RWPE2 (cell line): ENCODE data around the gene KDM5A.
"Not testable (repeated sequence)": the region's sequence is repeated elsewhere in the genome, so short reads cannot be mapped to it uniquely, and the experiment has no call there.

Experiments
- ATAC-seq: fragments of 200-7000 bp; cut with Tn5 transposase; 3 replicates; pipeline ENCODE4 v1.9.1; 2021; ENCODE audit warnings: low read depth
- DNase-seq: peaks from one replicate; pipeline ENCODE4 v3.0.0-alpha.2; 2020; ENCODE audit warnings: low spot score
- H3K27ac ChIP-seq: fragments of 450-650 bp; 2 replicates; pipeline ENCODE4 v1.5.1; 2017; ENCODE audit warnings: mild to moderate bottlenecking; ENCODE audit not compliant: poor library complexity, severe bottlenecking
- H3K27me3 ChIP-seq: fragments of 250-450 bp; sonication (Bioruptor Pico); 2 replicates; pipeline ENCODE4 v1.5.1; 2021; ENCODE audit warnings: mild to moderate bottlenecking, moderate library complexity; ENCODE audit not compliant: insufficient read depth, poor library complexity, severe bottlenecking
- H3K36me3 ChIP-seq: fragments of 250-450 bp; sonication (Bioruptor Pico); 2 replicates; pipeline ENCODE4 v1.5.1; 2020; ENCODE audit warnings: low read depth, mild to moderate bottlenecking, moderate library complexity
- H3K4me1 ChIP-seq: fragments of 250-450 bp; sonication (Bioruptor Pico); 2 replicates; pipeline ENCODE4 v1.5.1; 2021; ENCODE audit warnings: mild to moderate bottlenecking, moderate library complexity; ENCODE audit not compliant: insufficient read depth, poor library complexity, severe bottlenecking
- H3K4me3 ChIP-seq: fragments of 250-450 bp; sonication (Bioruptor Pico); 2 replicates; pipeline ENCODE4 v1.5.1; 2021; ENCODE audit warnings: mild to moderate bottlenecking, moderate library complexity; ENCODE audit not compliant: severe bottlenecking
- H3K9me3 ChIP-seq: fragments of 250-450 bp; sonication (Bioruptor Pico); 2 replicates; pipeline ENCODE4 v1.5.1; 2021; ENCODE audit warnings: mild to moderate bottlenecking, moderate library complexity; ENCODE audit not compliant: severe bottlenecking
- CTCF ChIP-seq: fragments of 450-650 bp; IDR thresholded peaks from one replicate; pipeline ENCODE4 v1.5.1; 2017; ENCODE audit warnings: mild to moderate bottlenecking, moderate library complexity; ENCODE audit not compliant: poor library complexity, severe bottlenecking

KDM5A gene

GRCh38 chr12:236445-236844 lies 152.7 kb downstream of the KDM5A start:
- DNase-seq (no peak), ATAC-seq (no peak)
- Histone ChIP-seq H3K27me3 (peaks cover 13% of the 10 kb centered on the region), H3K4me1 (no peaks in the 10 kb centered on the region), H3K27ac (no peak overlapping the region), H3K4me3 (no peak overlapping the region), H3K36me3 (no peaks in the 10 kb centered on the region), H3K9me3 (peaks cover 3% of the 10 kb centered on the region)
- TF ChIP-seq CTCF, result no peak

DNA sequence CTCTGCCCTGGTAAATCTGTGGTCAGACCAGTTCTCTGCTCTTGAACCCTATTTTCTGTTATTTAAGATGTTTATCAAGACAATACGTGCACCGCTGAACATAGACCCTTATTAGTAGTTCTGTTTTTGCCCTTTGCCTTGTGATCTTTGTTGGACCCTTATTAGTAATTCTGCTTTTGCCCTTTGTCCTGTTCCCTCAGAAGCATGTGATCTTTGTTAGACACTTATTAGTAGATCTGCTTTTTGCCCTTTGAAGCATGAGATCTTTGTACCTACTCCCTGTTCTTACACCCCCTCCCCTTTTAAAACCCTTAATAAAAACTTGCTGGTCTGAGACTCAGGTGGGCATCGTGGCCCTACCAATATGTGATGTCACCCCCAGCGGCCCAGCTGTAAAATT lies 153.2 kb downstream of the KDM5A start:
- not testable (repeated sequence) for H3K36me3 ChIP-seq, H3K27ac ChIP-seq, DNase-seq, ATAC-seq, H3K9me3 ChIP-seq, H3K4me1 ChIP-seq, H3K4me3 ChIP-seq
- H3K27me3 ChIP-seq, result peaks cover 18% of the 10 kb centered on the region

DNA sequence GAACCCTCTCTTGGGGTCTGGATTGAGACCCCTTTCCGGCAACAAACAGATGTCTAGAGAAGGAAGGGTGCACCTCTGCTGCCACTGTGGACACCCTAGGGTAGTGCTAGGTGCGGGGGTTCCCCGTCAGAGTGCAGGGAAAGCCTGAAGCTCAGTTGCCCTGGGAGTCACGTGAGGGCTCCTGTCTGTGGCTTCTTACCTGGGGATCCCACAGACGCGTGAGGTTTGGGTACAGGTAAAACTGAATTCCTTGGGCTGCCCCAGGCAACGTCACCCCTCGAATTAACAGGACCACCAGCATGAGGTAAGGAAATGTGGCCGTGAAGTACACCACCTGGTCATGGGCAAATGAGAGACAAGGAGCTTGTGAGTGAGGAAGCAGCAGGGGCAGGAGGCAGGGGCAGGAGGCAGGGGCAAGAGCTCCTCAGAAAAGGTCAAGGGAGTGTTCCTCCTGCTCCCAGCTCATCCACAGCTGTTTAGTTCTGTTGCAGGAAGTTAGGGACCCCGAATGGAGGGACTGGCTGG lies 154.2 kb downstream of the KDM5A start:
- Histone ChIP-seq H3K27me3 (peaks cover 28% of the 10 kb centered on the region), H3K9me3 (peaks cover 3% of the 10 kb centered on the region), H3K27ac (no peak overlapping the region), H3K4me3 (no peak overlapping the region), H3K4me1 (no peaks in the 10 kb centered on the region), H3K36me3 (no peaks in the 10 kb centered on the region)
- no peak for ATAC-seq
- TF ChIP-seq CTCF, result no peak
- DNase-seq, result no peak

DNA sequence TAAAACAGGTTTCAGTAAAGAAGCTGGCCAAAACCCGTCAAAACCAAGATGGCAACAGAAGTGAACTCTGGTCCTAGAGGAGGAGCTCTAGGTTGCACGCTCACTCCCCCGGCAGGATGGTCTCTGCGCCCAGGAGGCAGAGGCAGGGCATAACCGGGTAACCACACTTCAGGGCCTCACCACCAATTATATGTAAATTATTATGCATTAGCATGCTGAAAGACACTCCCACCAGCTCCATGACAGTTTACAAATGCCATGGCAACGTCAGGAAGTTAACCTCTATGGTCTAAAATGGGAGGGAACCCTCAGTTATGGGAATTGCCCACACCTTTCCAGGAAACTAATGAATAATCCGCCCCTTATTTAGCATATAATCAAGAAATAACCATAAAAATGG lies 155.1 kb downstream of the KDM5A start:
- ATAC-seq (no peak), DNase-seq (no peak)
- H3K27me3 ChIP-seq, result peaks cover 35% of the 10 kb centered on the region
- H3K36me3 ChIP-seq, result no peaks in the 10 kb centered on the region
- H3K27ac ChIP-seq, result no peak overlapping the region
- no peaks in the 10 kb centered on the region for H3K4me1 ChIP-seq
- peaks cover 3% of the 10 kb centered on the region for H3K9me3 ChIP-seq
- no peak for TF ChIP-seq CTCF
- H3K4me3 ChIP-seq, result no peak overlapping the region

- no peak for DNase-seq
- ATAC-seq, result no peak
- Histone ChIP-seq H3K27me3 (peaks cover 38% of the 10 kb centered on the region), H3K4me1 (no peaks in the 10 kb centered on the region), H3K27ac (no peak overlapping the region), H3K36me3 (no peaks in the 10 kb centered on the region), H3K9me3 (peaks cover 3% of the 10 kb centered on the region), H3K4me3 (no peak overlapping the region)
- no peak for TF ChIP-seq CTCF
Observed at GRCh38 chr12:233615-233968, 155.5 kb downstream of the KDM5A start.
